ENCODE measurements around the gene ASIC2. TPM values are rescaled to one million over a fixed set of nuclear protein-coding genes. Genes with fewer than 3 reads are reported as not detected.

The ASIC2 gene
- total RNA-seq, 2 experiments from 2014 or later = not detected

DNA sequence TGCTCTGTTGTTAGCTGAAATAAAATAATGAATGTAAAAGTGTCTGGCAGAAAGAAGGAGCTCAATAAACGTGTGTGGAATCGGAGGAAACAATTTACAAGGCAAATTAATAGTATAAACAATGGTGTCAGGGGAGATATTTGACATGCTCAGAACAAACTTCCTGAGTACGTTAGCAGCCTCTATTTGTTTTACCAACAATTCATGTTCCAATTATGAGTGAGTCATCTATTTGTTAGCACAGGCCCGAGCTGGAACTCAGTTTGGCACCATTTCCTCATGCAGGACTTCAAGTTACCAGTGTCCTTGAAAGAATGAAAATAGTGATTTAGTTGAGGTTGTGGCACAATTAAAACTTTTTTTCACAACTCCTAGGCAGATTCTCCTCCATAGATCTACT is 9.1 kb downstream of the ASIC2 start:
- H3K27me3 Mint-ChIP-seq (ENCODE audit: low read depth) = peaks cover 18% of the 10 kb centered on the region
- no peaks in the 10 kb centered on the region for H3K4me1 Mint-ChIP-seq (ENCODE audit: low read depth)

DNA sequence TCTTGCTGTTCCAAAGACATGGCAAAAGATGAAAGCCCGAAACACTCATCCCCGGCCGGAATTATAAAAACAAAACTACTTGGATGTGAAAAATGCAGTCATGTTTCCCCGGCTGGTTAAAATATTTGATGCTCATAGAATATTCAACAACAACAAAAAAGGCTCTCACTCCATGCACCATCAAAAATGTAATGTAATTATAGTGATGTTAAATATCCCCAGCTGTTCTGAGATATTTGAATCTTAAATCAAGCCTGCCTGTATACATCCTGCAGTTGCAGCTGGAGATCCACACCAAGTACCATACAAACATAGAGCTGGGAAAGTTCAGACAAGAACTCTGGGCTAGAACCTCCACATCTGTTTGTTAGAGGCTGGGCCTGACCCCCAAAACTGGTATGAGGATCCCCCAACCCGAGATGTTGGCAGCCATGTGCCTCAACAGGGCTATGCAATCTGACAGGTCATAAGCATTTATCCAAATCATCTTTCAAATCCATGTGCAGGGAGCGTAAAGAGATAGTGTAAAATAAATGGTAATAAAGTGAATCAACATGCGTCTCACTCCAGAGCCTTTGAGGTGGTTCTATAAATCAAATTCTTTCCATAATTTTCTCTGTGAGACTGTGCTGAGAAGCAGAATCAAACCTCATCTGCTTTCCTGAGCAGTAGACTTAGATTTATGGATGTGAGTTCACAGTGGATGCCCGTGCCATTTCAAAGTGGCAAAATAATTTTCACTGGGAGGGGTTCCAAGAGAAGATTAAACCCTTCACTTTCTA is 12.7 kb downstream of the ASIC2 start:
- ATAC-seq = no peak
- ChIA-PET CTCF (no interaction called here), POLR2A (no interaction called here)
- no peaks in the 10 kb centered on the region for H3K36me3 Mint-ChIP-seq (ENCODE audit: low read depth)
- no peaks in the 10 kb centered on the region for H3K9me3 Mint-ChIP-seq (ENCODE audit: insufficient read depth)
- no peak overlapping the region for H3K27ac Mint-ChIP-seq
- no peaks in the 10 kb centered on the region for H3K4me1 Mint-ChIP-seq (ENCODE audit: low read depth)
- DNase-seq = no peak
- no peak overlapping the region for H3K4me3 Mint-ChIP-seq
- peaks cover 8% of the 10 kb centered on the region for H3K27me3 Mint-ChIP-seq (ENCODE audit: low read depth)

More for the DNA sequence above, 9.1 kb downstream of the ASIC2 start:
- ATAC-seq (no peak), DNase-seq (no peak)
- H3K27ac Mint-ChIP-seq = no peak overlapping the region
- POLR2A ChIA-PET = no interaction called here
- no peak overlapping the region for H3K4me3 Mint-ChIP-seq
- H3K9me3 Mint-ChIP-seq (ENCODE audit: insufficient read depth) = no peaks in the 10 kb centered on the region
- CTCF ChIA-PET = no interaction called here
- H3K36me3 Mint-ChIP-seq (ENCODE audit: low read depth) = no peaks in the 10 kb centered on the region

- Mint-ChIP-seq H3K36me3 (ENCODE audit: low read depth) (no peaks in the 10 kb centered on the region), H3K4me1 (ENCODE audit: low read depth) (no peaks in the 10 kb centered on the region), H3K27me3 (ENCODE audit: low read depth) (peaks cover 8% of the 10 kb centered on the region), H3K9me3 (ENCODE audit: insufficient read depth) (no peaks in the 10 kb centered on the region), H3K27ac (no peak overlapping the region), H3K4me3 (no peak overlapping the region)
- POLR2A ChIA-PET = no interaction called here
- DNase-seq (no peak), ATAC-seq (no peak)
- CTCF ChIA-PET = no interaction called here
Observed at GRCh38 chr17:33277436-33278100, 15.5 kb downstream of the ASIC2 start.

DNA sequence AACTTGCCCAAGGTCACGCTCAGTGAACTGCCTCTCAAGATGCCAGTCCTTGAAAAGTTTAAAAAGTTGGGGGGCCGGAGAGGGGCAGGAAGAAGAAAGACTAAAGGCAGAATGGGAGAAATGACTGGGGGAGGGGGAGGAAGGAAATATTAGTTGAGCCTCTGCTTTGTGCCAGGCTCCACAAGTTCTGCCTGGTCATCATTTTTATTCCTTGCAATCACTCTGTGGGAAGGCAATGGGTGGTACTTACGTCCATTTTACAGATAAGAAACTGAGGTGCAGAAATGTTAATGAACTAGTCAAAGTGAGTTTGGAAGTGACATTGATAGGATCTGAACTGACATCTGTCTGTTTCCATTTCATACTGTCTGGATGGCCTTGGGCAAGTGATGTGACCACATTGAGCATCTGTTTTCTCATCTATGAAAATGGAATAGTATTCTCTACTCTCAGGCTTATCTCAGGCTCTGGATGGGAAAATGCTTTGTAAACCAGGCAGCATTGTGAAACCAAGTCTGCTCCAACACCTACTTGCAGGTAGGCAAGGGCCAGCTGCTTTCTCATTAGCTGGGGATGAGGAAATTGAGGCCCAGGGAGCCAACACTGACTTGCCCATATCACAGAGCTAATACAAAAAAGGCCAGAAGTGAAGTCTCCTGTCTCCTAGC is 19.2 kb downstream of the ASIC2 start:
- DNase-seq (no peak), ATAC-seq (no peak)
- ChIA-PET POLR2A (no interaction called here), CTCF (no interaction called here)
- Mint-ChIP-seq H3K36me3 (ENCODE audit: low read depth) (no peaks in the 10 kb centered on the region), H3K4me1 (ENCODE audit: low read depth) (no peaks in the 10 kb centered on the region), H3K9me3 (ENCODE audit: insufficient read depth) (no peaks in the 10 kb centered on the region), H3K4me3 (no peak overlapping the region), H3K27ac (no peak overlapping the region), H3K27me3 (ENCODE audit: low read depth) (peaks cover 3% of the 10 kb centered on the region)

GRCh38 chr17:33273271-33273670 is 19.8 kb downstream of the ASIC2 start:
- no peak for ATAC-seq
- H3K27ac Mint-ChIP-seq = no peak overlapping the region
- H3K4me1 Mint-ChIP-seq (ENCODE audit: low read depth) = no peaks in the 10 kb centered on the region
- ChIA-PET POLR2A (no interaction called here), CTCF (no interaction called here)
- no peak overlapping the region for H3K4me3 Mint-ChIP-seq
- H3K9me3 Mint-ChIP-seq (ENCODE audit: insufficient read depth) = no peaks in the 10 kb centered on the region
- H3K27me3 Mint-ChIP-seq (ENCODE audit: low read depth) = peaks cover 3% of the 10 kb centered on the region
- DNase-seq = no peak
- no peaks in the 10 kb centered on the region for H3K36me3 Mint-ChIP-seq (ENCODE audit: low read depth)

GRCh38 chr17:33272438-33272837 is 20.7 kb downstream of the ASIC2 start:
- ATAC-seq = no peak
- Mint-ChIP-seq H3K4me1 (ENCODE audit: low read depth) (no peaks in the 10 kb centered on the region), H3K4me3 (no peak overlapping the region), H3K9me3 (ENCODE audit: insufficient read depth) (no peaks in the 10 kb centered on the region), H3K27ac (no peak overlapping the region), H3K36me3 (ENCODE audit: low read depth) (no peaks in the 10 kb centered on the region), H3K27me3 (ENCODE audit: low read depth) (no peaks in the 10 kb centered on the region)
- ChIA-PET CTCF (no interaction called here), POLR2A (no interaction called here)
- no peak for DNase-seq

- DNase-seq = no peak
- Mint-ChIP-seq H3K9me3 (ENCODE audit: insufficient read depth) (no peaks in the 10 kb centered on the region), H3K36me3 (ENCODE audit: low read depth) (no peaks in the 10 kb centered on the region), H3K4me1 (ENCODE audit: low read depth) (no peaks in the 10 kb centered on the region), H3K4me3 (no peak overlapping the region), H3K27ac (no peak overlapping the region), H3K27me3 (ENCODE audit: low read depth) (peaks cover 2% of the 10 kb centered on the region)
- ChIA-PET CTCF (no interaction called here), POLR2A (no interaction called here)
- ATAC-seq = no peak
Observed at GRCh38 chr17:33269337-33270060, 23.6 kb downstream of the ASIC2 start.

DNA sequence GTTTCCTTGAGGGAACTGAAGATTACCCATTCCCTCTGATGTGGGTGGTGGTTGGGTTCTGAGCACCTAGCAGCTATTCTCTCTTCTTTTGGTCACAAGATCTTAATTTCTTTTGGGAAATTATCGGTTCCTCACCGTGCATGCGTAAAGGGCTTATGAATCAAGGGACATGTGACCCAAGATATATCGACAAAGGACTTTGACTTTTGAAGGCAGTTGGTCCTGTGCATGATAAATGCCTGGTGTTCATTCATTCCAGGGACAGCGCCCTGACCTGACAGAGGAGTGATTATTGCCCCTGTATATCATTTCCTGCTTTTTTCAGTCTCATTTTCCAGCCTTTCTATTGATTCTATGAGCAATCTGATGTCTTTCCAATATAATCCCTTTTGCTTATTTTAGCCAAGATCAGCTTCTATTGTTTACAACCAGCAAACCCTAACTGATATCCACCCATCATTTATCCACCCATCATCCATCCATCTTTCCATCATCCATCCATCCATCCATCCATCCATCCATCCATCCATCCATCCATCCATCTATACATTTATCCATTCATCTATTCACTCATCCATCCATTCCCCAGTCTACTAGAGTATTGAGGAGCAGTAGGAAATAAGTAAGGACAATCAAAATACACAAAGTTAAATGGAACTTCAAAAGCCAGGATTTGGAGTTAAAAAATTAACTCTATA is 25.1 kb downstream of the ASIC2 start:
- Mint-ChIP-seq H3K27me3 (ENCODE audit: low read depth) (peaks cover 2% of the 10 kb centered on the region), H3K9me3 (ENCODE audit: insufficient read depth) (no peaks in the 10 kb centered on the region), H3K27ac (no peak overlapping the region), H3K4me1 (ENCODE audit: low read depth) (no peaks in the 10 kb centered on the region), H3K36me3 (ENCODE audit: low read depth) (no peaks in the 10 kb centered on the region), H3K4me3 (no peak overlapping the region)
- no peak for DNase-seq
- ChIA-PET CTCF (no interaction called here), POLR2A (no interaction called here)
- ATAC-seq = no peak

DNA sequence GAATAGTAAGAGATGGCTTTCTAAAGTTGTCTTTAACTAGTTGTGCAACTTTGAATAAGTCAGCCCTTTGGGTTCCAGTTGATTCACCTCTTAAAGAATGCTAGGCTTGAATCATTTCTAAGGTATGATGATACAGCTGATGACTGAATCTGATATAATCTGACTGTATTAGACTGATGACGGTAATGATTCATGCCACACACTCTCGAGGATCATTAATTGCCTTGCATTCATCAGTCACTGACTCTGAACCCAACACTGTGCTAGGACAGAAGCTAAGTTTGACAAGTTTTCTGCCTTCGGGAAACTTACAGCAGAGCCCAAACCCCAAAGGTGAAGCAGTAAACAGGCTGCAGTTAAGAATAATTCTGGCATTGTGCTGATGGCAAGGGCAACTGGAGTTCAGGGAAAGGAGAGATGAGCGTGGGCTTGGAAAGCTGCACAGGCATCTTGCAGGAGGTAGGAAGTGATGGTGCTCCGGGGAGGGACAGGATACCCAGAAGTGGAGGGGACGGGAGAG is 25.8 kb downstream of the ASIC2 start:
- H3K9me3 Mint-ChIP-seq (ENCODE audit: insufficient read depth) = no peaks in the 10 kb centered on the region
- ChIA-PET POLR2A (no interaction called here), CTCF (no interaction called here)
- no peak for DNase-seq
- no peak overlapping the region for H3K4me3 Mint-ChIP-seq
- ATAC-seq = no peak
- no peaks in the 10 kb centered on the region for H3K4me1 Mint-ChIP-seq (ENCODE audit: low read depth)
- peaks cover 2% of the 10 kb centered on the region for H3K27me3 Mint-ChIP-seq (ENCODE audit: low read depth)
- no peaks in the 10 kb centered on the region for H3K36me3 Mint-ChIP-seq (ENCODE audit: low read depth)
- no peak overlapping the region for H3K27ac Mint-ChIP-seq

DNA sequence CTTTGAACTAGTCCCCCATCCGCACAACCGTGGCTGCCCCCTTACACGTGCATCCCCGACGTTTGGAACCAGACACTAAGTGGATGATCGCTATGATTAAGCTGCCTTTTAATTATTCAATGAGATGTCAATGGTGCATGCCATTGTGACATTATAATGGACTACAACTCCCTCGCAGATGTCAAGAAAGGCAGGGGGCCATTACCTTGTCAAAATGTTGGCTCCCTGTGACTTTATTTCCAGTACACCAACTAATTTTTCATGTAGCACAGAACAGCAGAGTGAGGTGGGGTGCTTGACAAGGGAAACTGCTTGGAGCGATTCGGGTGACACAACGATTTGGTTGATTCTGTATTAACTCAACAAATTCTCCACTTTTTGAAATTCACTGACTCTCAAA is 26.5 kb downstream of the ASIC2 start:
- ChIA-PET POLR2A (no interaction called here), CTCF (no interaction called here)
- Mint-ChIP-seq H3K27ac (no peak overlapping the region), H3K9me3 (ENCODE audit: insufficient read depth) (no peaks in the 10 kb centered on the region), H3K36me3 (ENCODE audit: low read depth) (no peaks in the 10 kb centered on the region), H3K27me3 (ENCODE audit: low read depth) (peaks cover 2% of the 10 kb centered on the region), H3K4me1 (ENCODE audit: low read depth) (no peaks in the 10 kb centered on the region), H3K4me3 (no peak overlapping the region)
- ATAC-seq = no peak
- DNase-seq = no peak

- ChIA-PET CTCF (no interaction called here), POLR2A (no interaction called here)
- ATAC-seq (no peak), DNase-seq (no peak)
- H3K4me3 Mint-ChIP-seq = no peak overlapping the region
- H3K27me3 Mint-ChIP-seq (ENCODE audit: low read depth) = peaks cover 2% of the 10 kb centered on the region
- no peaks in the 10 kb centered on the region for H3K4me1 Mint-ChIP-seq (ENCODE audit: low read depth)
- no peaks in the 10 kb centered on the region for H3K9me3 Mint-ChIP-seq (ENCODE audit: insufficient read depth)
- H3K27ac Mint-ChIP-seq = no peak overlapping the region
- H3K36me3 Mint-ChIP-seq (ENCODE audit: low read depth) = no peaks in the 10 kb centered on the region
Observed at GRCh38 chr17:33266116-33266515, 27.0 kb downstream of the ASIC2 start.

Measured in activated CD8-positive, alpha-beta T cell treated with anti-CD3 and anti-CD28 coated beads, Interleukin-2, amount 10 ng/mL, durations not matched to agents 7 days and 5 days (primary cell).